ENCODE data around the gene CHD1L.

The CHD1L gene

DNA sequence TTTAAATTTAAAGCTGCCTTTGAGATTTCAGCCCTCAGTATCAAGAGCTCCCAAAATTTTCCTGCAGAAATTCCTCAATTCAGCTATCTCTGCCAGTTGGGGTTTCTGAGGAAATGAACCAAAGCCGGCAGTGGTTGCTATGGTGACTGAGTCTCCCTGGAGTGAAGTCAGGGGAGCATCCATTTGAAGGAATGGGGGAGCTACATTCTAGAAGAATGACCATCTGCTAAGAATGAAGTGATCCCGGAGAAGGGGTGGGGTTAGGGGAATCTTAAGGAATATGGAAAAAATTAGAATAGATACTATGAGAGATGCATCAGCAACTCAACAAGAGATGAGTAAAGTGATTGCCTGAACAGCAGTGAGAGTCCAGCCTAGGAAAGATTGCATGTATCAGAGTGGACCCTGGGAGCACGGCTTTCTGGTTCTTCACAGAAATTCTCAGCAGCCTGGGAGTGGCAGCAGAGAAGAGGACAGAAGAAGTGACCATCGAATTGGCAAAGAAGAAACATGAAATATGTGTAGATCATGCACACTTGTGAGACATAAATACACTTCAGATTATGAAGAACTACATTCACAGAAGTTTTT lies 94.7 kb downstream of the CHD1L start:
- DNase-seq (ENCODE audit: extremely low spot score, insufficient read length, low read depth), result no peak
- FAIRE-seq, result no peak

DNA sequence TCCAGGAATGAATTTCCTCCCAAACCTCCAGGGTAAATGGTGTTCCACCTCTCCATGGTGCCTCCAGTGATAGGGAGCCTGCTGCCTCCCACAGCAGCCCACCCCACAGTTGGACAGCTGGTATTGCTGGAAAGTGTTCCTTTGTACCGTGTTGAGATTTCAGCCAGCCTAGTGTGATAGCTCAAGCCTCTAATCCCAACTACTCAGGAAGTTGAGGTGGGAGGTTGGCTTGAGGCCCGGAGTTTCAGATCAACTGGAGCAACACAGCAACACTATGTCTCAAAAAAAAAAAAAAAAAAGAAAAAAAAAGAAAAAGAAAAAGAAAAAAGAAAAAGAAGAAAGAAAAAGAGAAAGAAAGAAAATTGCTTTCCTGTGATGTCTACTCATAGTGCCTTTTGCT lies 96.1 kb downstream of the CHD1L start:
- DNase-seq (ENCODE audit: extremely low spot score, insufficient read length, low read depth) (no peak), FAIRE-seq (no peak)

DNA sequence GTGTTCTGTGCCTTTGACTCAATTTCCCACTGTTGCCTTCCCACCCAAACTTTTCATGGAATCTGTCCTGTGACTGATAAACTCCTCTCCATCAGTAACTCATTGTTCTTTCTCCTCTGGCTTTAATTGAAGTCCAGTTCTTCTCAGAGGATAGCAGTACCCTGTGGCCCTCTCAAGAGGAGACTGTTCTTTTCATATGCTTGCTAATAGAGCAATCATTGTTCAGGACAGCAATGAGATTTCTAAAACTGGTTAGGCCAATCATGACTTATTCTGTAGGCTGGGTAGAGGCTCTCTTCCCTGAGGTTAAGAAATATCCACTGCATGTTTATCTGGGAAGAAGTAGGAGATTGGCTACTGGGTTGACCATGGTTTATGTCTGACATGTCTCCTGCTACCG lies 98.8 kb downstream of the CHD1L start:
- DNase-seq (ENCODE audit: extremely low spot score, insufficient read length, low read depth), result no peak
- no peak for FAIRE-seq

All from GM18507 (cell line).